Measurements from ENCODE around the gene FAXDC2.

GRCh38 chr5:154849264-154849785 lies 1.1 kb downstream of the FAXDC2 start:
- TF ChIP-seq, protein P1, sequence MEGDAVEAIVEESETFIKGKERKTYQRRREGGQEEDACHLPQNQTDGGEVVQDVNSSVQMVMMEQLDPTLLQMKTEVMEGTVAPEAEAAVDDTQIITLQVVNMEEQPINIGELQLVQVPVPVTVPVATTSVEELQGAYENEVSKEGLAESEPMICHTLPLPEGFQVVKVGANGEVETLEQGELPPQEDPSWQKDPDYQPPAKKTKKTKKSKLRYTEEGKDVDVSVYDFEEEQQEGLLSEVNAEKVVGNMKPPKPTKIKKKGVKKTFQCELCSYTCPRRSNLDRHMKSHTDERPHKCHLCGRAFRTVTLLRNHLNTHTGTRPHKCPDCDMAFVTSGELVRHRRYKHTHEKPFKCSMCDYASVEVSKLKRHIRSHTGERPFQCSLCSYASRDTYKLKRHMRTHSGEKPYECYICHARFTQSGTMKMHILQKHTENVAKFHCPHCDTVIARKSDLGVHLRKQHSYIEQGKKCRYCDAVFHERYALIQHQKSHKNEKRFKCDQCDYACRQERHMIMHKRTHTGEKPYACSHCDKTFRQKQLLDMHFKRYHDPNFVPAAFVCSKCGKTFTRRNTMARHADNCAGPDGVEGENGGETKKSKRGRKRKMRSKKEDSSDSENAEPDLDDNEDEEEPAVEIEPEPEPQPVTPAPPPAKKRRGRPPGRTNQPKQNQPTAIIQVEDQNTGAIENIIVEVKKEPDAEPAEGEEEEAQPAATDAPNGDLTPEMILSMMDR (IDR thresholded peaks at IDR 0.05; ENCODE audit: low read depth, low read length), result no peak
- no peak for TF ChIP-seq EZH2phosphoT487 (IDR thresholded peaks at IDR 0.05; ENCODE audit: low read depth)
